Osteoblast (primary cell): Measurements from ENCODE around the gene CD4. TPM values are rescaled to one million over a fixed set of nuclear protein-coding genes. Genes with fewer than 3 reads are reported as not detected.

Source experiments
- DNase-seq: peaks from one replicate; pipeline ENCODE4 v3.0.0; 2011; ENCODE audit warnings: low spot score, mixed read lengths; ENCODE audit not compliant: insufficient read length; ENCODE audit errors: missing footprints
- H2AFZ ChIP-seq: 2 replicates; pipeline ENCODE4 v1.6.0; 2011; ENCODE audit warnings: mild to moderate bottlenecking, low read length
- H3K27ac ChIP-seq: 2 replicates; pipeline ENCODE4 v1.5.1; 2011; ENCODE audit warnings: mild to moderate bottlenecking, low read depth, low read length, moderate library complexity
- H3K27me3 ChIP-seq: 2 replicates; pipeline ENCODE4 v1.6.0; 2012; ENCODE audit warnings: mild to moderate bottlenecking, control low read depth, inconsistent platforms, low read length, moderate library complexity; ENCODE audit not compliant: insufficient read depth
- H3K36me3 ChIP-seq: 2 replicates; pipeline ENCODE4 v1.5.1; 2011; ENCODE audit warnings: mild to moderate bottlenecking, low read length, control low read depth, moderate library complexity; ENCODE audit not compliant: insufficient read depth
- H3K4me1 ChIP-seq: 2 replicates; pipeline ENCODE4 v1.5.1; 2011; ENCODE audit warnings: mild to moderate bottlenecking, low read length, control low read depth, moderate library complexity; ENCODE audit not compliant: insufficient read depth
- H3K4me2 ChIP-seq: 2 replicates; pipeline ENCODE4 v1.6.0; 2011; ENCODE audit warnings: mild to moderate bottlenecking, low read length; ENCODE audit not compliant: insufficient read depth
- H3K4me3 ChIP-seq: fragments of 200-600 bp; sonication (generic); 3 replicates; pipeline ENCODE4 v1.5.1; 2012; ENCODE audit warnings: mild to moderate bottlenecking, low read length, inconsistent platforms; ENCODE audit not compliant: insufficient read depth
- H3K79me2 ChIP-seq: 2 replicates; pipeline ENCODE4 v1.6.0; 2012; ENCODE audit warnings: mild to moderate bottlenecking, low read length, control low read depth, inconsistent platforms; ENCODE audit not compliant: insufficient read depth
- H3K9me3 ChIP-seq: 2 replicates; pipeline ENCODE4 v1.5.1; 2011; ENCODE audit warnings: low read depth, low read length, control low read depth
- H4K20me1 ChIP-seq: 2 replicates; pipeline ENCODE4 v1.6.0; 2012; ENCODE audit warnings: mild to moderate bottlenecking, low read length, control low read depth; ENCODE audit not compliant: insufficient read depth
- CTCF ChIP-seq: IDR thresholded peaks from 2 replicates; pipeline ENCODE4 v1.5.1; 2011; ENCODE audit warnings: mild to moderate bottlenecking, low read depth, low read length, moderate library complexity; ENCODE audit errors: extremely low read depth
- total RNA-seq: library from RNA; depleted of rRNA; stranded (reverse); fragments of >200 nt; gene quantifications from 2 replicates; pipeline ENCODE4 v1.2.3, GENCODE V29; 2012

CD4 gene
- total RNA-seq, 1 donor = 10.9 TPM

DNA sequence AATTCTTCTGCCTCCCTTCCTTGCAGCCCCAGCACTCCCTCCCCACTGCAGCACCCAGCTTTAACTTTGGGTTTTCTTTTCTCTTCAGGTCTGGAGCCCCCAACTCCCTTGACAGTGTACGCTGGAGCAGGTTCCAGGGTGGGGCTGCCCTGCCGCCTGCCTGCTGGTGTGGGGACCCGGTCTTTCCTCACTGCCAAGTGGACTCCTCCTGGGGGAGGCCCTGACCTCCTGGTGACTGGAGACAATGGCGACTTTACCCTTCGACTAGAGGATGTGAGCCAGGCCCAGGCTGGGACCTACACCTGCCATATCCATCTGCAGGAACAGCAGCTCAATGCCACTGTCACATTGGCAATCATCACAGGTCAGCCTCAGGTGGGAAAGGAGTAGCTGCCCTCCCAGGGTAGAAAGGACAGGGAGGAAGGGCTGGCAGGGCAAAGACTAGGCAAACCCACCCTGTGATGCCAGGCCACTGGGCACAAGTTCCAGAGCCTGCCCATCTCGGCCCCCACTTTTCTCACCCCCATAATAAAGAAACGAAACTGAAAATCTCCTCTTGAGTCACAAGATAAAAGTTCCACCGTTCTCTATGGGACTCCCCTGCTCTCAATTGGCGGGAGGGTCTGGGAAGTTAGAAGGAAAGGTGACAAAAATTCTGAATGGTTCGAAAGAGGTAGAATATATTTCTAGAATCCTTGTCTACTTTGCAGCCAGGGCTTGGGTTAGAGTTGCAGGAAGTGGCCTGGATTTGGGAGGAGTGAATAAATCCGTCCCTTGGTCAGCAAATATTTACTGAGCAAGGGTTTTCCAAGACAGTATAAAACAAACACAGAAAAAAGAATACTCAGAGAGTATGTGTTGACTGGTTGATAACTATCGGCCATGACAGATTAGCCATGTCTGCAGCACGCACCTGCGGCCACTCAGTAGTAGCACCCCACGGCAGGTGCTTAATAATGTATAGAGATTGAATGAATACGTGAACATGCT is 13.8 kb upstream of the CD4 start:
- H4K20me1 ChIP-seq = peaks cover 9% of the 10 kb centered on the region
- no peaks in the 10 kb centered on the region for H3K27me3 ChIP-seq
- peaks cover 6% of the 10 kb centered on the region for H3K4me1 ChIP-seq
- TF ChIP-seq CTCF = no peak
- peaks cover 9% of the 10 kb centered on the region for H3K36me3 ChIP-seq
- H3K27ac ChIP-seq = no peak overlapping the region
- H3K79me2 ChIP-seq = no peaks in the 10 kb centered on the region
- no peaks in the 10 kb centered on the region for H3K9me3 ChIP-seq
- H3K4me3 ChIP-seq = no peak overlapping the region
- no peak overlapping the region for H2AFZ ChIP-seq
- DNase-seq = peak; percentile 81
- H3K4me2 ChIP-seq = no peak overlapping the region

GRCh38 chr12:6777386-6777785 is 11.9 kb upstream of the CD4 start:
- no peak overlapping the region for H3K4me3 ChIP-seq
- no peaks in the 10 kb centered on the region for H3K27me3 ChIP-seq
- peak; percentile 59 for DNase-seq

GRCh38 chr12:6778217-6778573 is 11.1 kb upstream of the CD4 start:
- peak overlapping the region; percentile 67 for H3K4me3 ChIP-seq
- peaks cover 6% of the 10 kb centered on the region for H3K4me1 ChIP-seq
- TF ChIP-seq CTCF = no peak
- H2AFZ ChIP-seq = peak overlapping the region; percentile 21
- H3K9me3 ChIP-seq = no peaks in the 10 kb centered on the region
- no peaks in the 10 kb centered on the region for H3K27me3 ChIP-seq
- H3K79me2 ChIP-seq = no peaks in the 10 kb centered on the region
- no peaks in the 10 kb centered on the region for H3K36me3 ChIP-seq
- H4K20me1 ChIP-seq = no peaks in the 10 kb centered on the region
- peak; percentile 90 for DNase-seq
- H3K27ac ChIP-seq = no peak overlapping the region
- peak overlapping the region; percentile 66 for H3K4me2 ChIP-seq

More at GRCh38 chr12:6777386-6777785, 11.9 kb upstream of the CD4 start:
- no peak overlapping the region for H2AFZ ChIP-seq
- H3K4me1 ChIP-seq = peaks cover 6% of the 10 kb centered on the region
- no peaks in the 10 kb centered on the region for H4K20me1 ChIP-seq
- H3K36me3 ChIP-seq = no peaks in the 10 kb centered on the region
- no peak overlapping the region for H3K27ac ChIP-seq
- H3K4me2 ChIP-seq = no peak overlapping the region
- H3K79me2 ChIP-seq = no peaks in the 10 kb centered on the region
- TF ChIP-seq CTCF = no peak
- H3K9me3 ChIP-seq = no peaks in the 10 kb centered on the region
